ENCODE results near the gene AXL.

AXL gene

GRCh38 chr19:41221514-41222205, 2.6 kb downstream of the AXL start:
- Histone ChIP-seq H4K20me1 (ENCODE audit: control insufficient read depth, insufficient read depth, low read depth, low read length) (no peaks in the 10 kb centered on the region), H3K4me2 (ENCODE audit: low read length) (no peak overlapping the region), H3K4me1 (ENCODE audit: control insufficient read depth, low read length) (no peaks in the 10 kb centered on the region), H3K9me2 (replicated peaks; ENCODE audit: control insufficient read depth, low read length) (no peaks in the 10 kb centered on the region), H3K36me3 (ENCODE audit: control insufficient read depth, low read length) (no peaks in the 10 kb centered on the region), H3K4me3 (ENCODE audit: low read length) (no peak overlapping the region), H3K79me2 (ENCODE audit: control insufficient read depth, low read length) (no peaks in the 10 kb centered on the region), H3F3A (ENCODE audit: control insufficient read depth, insufficient read depth) (no peaks in the 10 kb centered on the region), H3K27ac (ENCODE audit: low read depth, low read length) (no peak overlapping the region), H3K9me3 (ENCODE audit: control insufficient read depth, insufficient read depth, low read length) (no peaks in the 10 kb centered on the region), H3K27me3 (ENCODE audit: control insufficient read depth, low read length) (no peaks in the 10 kb centered on the region)
- TF ChIP-seq EZH2phosphoT487 (IDR thresholded peaks at IDR 0.05; ENCODE audit: borderline replicate concordance, low read length) (no peak), CTCF (IDR thresholded peaks at IDR 0.05; ENCODE audit: low read depth, low read length, poor library complexity, severe bottlenecking) (no peak)

GRCh38 chr19:41222240-41222639, 3.2 kb downstream of the AXL start:
- H3K79me2 ChIP-seq (ENCODE audit: control insufficient read depth, low read length): no peaks in the 10 kb centered on the region
- no peaks in the 10 kb centered on the region for H3K9me2 ChIP-seq (replicated peaks; ENCODE audit: control insufficient read depth, low read length)
- no peak for TF ChIP-seq CTCF (IDR thresholded peaks at IDR 0.05; ENCODE audit: low read depth, low read length, poor library complexity, severe bottlenecking)
- TF ChIP-seq EZH2phosphoT487 (IDR thresholded peaks at IDR 0.05; ENCODE audit: borderline replicate concordance, low read length): no peak
- H3K4me3 ChIP-seq (ENCODE audit: low read length): no peak overlapping the region
- H3K27ac ChIP-seq (ENCODE audit: low read depth, low read length): no peak overlapping the region
- no peaks in the 10 kb centered on the region for H3K4me1 ChIP-seq (ENCODE audit: control insufficient read depth, low read length)
- H4K20me1 ChIP-seq (ENCODE audit: control insufficient read depth, insufficient read depth, low read depth, low read length): no peaks in the 10 kb centered on the region
- H3F3A ChIP-seq (ENCODE audit: control insufficient read depth, insufficient read depth): no peaks in the 10 kb centered on the region
- H3K36me3 ChIP-seq (ENCODE audit: control insufficient read depth, low read length): no peaks in the 10 kb centered on the region
- H3K27me3 ChIP-seq (ENCODE audit: control insufficient read depth, low read length): no peaks in the 10 kb centered on the region
- H3K9me3 ChIP-seq (ENCODE audit: control insufficient read depth, insufficient read depth, low read length): no peaks in the 10 kb centered on the region
- no peak overlapping the region for H3K4me2 ChIP-seq (ENCODE audit: low read length)

DNA sequence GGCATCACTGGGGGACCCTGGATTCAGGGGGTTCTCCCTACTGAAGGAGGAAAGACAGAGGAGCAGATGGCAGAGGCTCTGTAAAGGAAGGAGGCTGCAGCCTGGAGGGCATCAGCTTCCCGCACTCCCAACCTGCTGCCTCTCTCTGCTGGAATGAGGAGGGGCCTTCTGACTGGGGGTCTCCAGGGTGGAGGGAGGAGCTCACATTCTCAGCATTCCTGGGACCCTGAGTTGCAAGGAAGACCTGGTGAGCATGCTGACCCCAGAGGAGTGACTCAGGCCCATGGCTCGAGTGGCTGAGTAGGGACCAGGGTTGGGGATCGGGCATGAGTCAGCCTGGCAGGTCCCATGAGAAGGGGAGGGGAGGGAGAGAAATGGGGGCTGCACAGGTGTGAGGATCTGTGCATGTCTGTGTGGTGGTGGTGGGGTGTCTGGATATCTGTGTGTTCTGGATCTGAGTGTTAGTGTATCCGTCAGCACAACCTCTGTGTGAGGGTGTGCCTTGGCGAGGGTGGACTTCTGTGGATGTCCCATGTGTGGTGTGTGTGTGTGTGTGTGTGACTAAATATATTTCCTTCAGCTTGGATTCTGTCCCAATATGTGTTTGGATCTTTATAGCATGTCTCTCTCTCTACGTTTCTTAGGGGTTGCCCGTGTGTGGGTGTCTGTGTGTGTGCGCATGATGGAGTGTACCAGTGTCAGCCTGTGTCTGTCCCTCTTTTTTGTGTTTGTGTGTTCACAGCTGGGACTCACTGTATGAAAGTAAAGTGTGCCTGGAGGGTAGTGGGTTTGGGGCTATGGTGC, 4.6 kb downstream of the AXL start:
- TF ChIP-seq CTCF (IDR thresholded peaks at IDR 0.05; ENCODE audit: low read depth, low read length, poor library complexity, severe bottlenecking) (no peak), EZH2phosphoT487 (IDR thresholded peaks at IDR 0.05; ENCODE audit: borderline replicate concordance, low read length) (no peak)
- Histone ChIP-seq H3K4me1 (ENCODE audit: control insufficient read depth, low read length) (no peaks in the 10 kb centered on the region), H3K27ac (ENCODE audit: low read depth, low read length) (no peak overlapping the region), H3K9me2 (replicated peaks; ENCODE audit: control insufficient read depth, low read length) (no peaks in the 10 kb centered on the region), H3K4me2 (ENCODE audit: low read length) (no peak overlapping the region), H3K4me3 (ENCODE audit: low read length) (no peak overlapping the region), H3K36me3 (ENCODE audit: control insufficient read depth, low read length) (no peaks in the 10 kb centered on the region), H3F3A (ENCODE audit: control insufficient read depth, insufficient read depth) (no peaks in the 10 kb centered on the region), H4K20me1 (ENCODE audit: control insufficient read depth, insufficient read depth, low read depth, low read length) (no peaks in the 10 kb centered on the region), H3K27me3 (ENCODE audit: control insufficient read depth, low read length) (no peaks in the 10 kb centered on the region), H3K79me2 (ENCODE audit: control insufficient read depth, low read length) (no peaks in the 10 kb centered on the region), H3K9me3 (ENCODE audit: control insufficient read depth, insufficient read depth, low read length) (no peaks in the 10 kb centered on the region)

All from DOHH2 (cell line).